Measurements from ENCODE around the gene NPAS3.

- TF ChIP-seq CTCF (conservative IDR thresholded peaks at IDR 0.05; ENCODE audit: low read length): no peak
- no peak for TF ChIP-seq EZH2phosphoT487 (IDR thresholded peaks at IDR 0.05; ENCODE audit: borderline replicate concordance)
Measured at GRCh38 chr14:33592297-33592696, 653.6 kb downstream of the NPAS3 start.

All from Loucy (cell line).